ENCODE results near the gene C3. TPM values are rescaled to one million over a fixed set of nuclear protein-coding genes. Genes with fewer than 3 reads are reported as not detected.

Gene C3
- total and polyA plus RNA-seq, 2 donors from 2014 or later = 452 to 3,831 TPM

DNA sequence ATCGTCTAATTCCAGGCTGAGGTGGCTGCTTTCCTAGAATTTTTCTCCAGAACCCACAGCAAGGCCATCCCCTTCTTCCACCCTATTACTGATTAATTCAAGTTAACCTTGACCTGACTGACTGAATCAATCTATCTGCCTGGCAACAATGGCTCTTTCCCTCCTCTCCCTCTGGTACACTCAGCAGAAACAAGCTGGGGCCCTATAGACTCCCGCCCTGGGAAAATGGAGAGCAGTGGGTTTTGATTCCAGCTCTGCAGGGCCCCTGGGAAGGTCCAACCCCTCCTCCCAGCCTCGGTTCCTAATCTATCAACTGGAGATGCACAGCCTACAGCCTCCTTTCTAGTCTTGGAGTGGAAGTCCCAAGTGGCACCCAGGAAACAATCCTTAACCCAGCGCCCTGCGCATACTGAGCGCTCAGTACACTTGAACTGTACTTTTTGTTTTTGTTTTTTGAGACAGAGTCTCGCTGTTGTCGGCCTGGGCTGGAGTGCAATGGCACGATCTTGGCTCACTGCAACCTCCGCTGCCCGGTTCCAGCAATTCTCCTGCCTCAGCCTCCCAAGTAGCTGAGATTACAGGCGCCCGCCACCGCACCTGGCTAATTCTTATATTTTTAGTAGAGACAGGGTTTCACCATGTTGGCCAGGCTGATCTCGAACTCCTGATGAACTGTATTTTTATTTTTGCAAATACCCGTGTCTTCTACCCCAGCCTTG lies 5.2 kb upstream of the C3 start:
- Histone ChIP-seq H3K27ac (ENCODE audit: low read depth in 2 of 2, low read length in 2 of 2) (peak overlapping the region in 1 of 2 donors; percentile 41), H3K4me3 (ENCODE audit: low read length in 3 of 3) (no peak overlapping the region), H3K36me3 (ENCODE audit: control insufficient read depth in 2 of 3, insufficient read depth in 3 of 3, low read length in 3 of 3) (no peaks in the 10 kb centered on the region), H3K27me3 (ENCODE audit: control insufficient read depth, insufficient read depth, low read length) (no peaks in the 10 kb centered on the region), H3K9ac (ENCODE audit: low read length in 3 of 3) (no peak overlapping the region), H3K4me1 (ENCODE audit: control insufficient read depth in 2 of 3, insufficient read depth in 2 of 3, low read depth in 1 of 3, low read length in 3 of 3) (peaks cover 0 to 5% (median 2%) of the 10 kb centered on the region in 3 donors), H3K9me3 (ENCODE audit: control insufficient read depth in 2 of 3, insufficient read depth in 1 of 3, low read length in 3 of 3) (no peaks in the 10 kb centered on the region)
- intact Hi-C loops (cut with DNase I) = no loop called here
- TF ChIP-seq, protein P1, sequence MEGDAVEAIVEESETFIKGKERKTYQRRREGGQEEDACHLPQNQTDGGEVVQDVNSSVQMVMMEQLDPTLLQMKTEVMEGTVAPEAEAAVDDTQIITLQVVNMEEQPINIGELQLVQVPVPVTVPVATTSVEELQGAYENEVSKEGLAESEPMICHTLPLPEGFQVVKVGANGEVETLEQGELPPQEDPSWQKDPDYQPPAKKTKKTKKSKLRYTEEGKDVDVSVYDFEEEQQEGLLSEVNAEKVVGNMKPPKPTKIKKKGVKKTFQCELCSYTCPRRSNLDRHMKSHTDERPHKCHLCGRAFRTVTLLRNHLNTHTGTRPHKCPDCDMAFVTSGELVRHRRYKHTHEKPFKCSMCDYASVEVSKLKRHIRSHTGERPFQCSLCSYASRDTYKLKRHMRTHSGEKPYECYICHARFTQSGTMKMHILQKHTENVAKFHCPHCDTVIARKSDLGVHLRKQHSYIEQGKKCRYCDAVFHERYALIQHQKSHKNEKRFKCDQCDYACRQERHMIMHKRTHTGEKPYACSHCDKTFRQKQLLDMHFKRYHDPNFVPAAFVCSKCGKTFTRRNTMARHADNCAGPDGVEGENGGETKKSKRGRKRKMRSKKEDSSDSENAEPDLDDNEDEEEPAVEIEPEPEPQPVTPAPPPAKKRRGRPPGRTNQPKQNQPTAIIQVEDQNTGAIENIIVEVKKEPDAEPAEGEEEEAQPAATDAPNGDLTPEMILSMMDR (IDR thresholded peaks at IDR 0.05; ENCODE audit: borderline replicate concordance, extremely low read depth, insufficient read depth) = no peak
- DNase-seq (peak in 2 of 5 donors; percentile 50 to 54), FAIRE-seq (no peak)

DNA sequence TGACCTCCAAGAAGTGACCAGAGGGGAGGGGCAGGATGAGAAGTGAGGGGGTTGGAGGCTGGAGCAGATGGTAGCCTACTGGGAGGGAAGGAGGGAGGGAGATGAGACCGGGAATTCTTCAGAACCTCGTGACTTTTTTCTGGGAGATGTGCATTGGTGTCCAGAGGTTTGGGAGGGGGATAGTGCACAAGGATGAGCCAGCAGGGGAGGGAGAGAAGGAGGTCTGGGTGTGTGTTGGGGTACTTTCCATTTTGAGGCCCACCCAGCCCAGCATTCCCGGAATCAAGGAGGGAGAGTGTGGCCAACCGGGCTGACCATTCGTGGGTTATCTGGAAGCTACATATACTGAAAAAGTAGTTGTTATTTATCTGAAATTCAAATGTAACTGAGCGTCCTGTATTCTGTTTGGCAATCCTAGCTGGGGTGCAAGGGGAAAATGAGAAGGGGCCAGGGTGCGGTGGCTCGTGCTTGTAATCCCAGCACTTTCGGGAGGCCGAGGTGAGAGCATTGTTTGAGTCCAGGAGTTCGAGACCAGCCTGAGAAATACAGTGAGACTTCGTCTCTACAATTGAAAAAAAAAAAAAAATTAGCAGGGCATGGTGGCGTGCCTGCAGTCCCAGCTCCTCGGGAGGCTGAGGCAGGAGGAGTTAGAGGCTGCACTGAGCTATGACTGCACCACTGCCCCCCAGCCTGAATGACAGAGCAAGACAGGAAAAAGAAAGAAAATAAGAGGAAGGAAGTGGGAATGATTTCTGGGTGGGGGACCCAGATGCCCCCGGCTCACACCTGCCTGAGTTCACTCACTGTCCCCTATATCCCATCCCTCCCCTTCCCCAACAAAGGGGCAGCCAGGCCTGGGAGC lies 4.4 kb upstream of the C3 start:
- H3K9ac ChIP-seq (ENCODE audit: low read length in 3 of 3) = no peak overlapping the region
- intact Hi-C loops (cut with DNase I) = no loop called here
- no peaks in the 10 kb centered on the region for H3K27me3 ChIP-seq (ENCODE audit: control insufficient read depth, insufficient read depth, low read length)
- peaks cover 0 to 5% (median 2%) of the 10 kb centered on the region in 3 donors for H3K4me1 ChIP-seq (ENCODE audit: control insufficient read depth in 2 of 3, insufficient read depth in 2 of 3, low read depth in 1 of 3, low read length in 3 of 3)
- H3K36me3 ChIP-seq (ENCODE audit: control insufficient read depth in 2 of 3, insufficient read depth in 3 of 3, low read length in 3 of 3) = no peaks in the 10 kb centered on the region
- FAIRE-seq (no peak), DNase-seq (peak in 1 of 5 donors; percentile 43)
- TF ChIP-seq, protein P1 (IDR thresholded peaks at IDR 0.05; ENCODE audit: borderline replicate concordance, extremely low read depth, insufficient read depth) = no peak
- H3K4me3 ChIP-seq (ENCODE audit: low read length in 3 of 3) = no peak overlapping the region
- peak overlapping the region in 1 of 2 donors; percentile 41 for H3K27ac ChIP-seq (ENCODE audit: low read depth in 2 of 2, low read length in 2 of 2)
- H3K9me3 ChIP-seq (ENCODE audit: control insufficient read depth in 2 of 3, insufficient read depth in 1 of 3, low read length in 3 of 3) = no peaks in the 10 kb centered on the region

DNA sequence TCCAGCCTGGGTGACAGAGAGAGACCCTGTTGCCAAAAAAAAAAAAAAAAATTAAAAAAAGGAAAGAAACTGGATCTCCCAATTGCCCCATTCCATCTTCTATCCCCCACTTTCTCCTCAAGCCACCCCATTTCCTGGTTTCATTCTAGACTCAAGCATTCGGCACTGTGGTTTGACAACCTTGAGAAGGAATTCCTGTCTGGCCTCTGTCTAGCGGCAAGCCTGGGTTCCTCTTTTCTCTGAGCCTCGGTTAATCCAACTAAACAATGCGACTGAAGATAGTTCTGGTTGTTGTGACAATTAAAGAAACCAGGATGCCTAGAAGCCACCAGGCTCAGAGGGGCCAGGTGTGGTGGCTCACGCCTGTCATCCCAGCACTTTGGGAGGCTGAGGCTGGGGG lies 3.3 kb upstream of the C3 start:
- TF ChIP-seq, protein P1 (IDR thresholded peaks at IDR 0.05; ENCODE audit: borderline replicate concordance, extremely low read depth, insufficient read depth) = no peak
- H3K27me3 ChIP-seq (ENCODE audit: control insufficient read depth, insufficient read depth, low read length) = no peaks in the 10 kb centered on the region
- intact Hi-C loops (cut with DNase I) = no loop called here
- H3K9ac ChIP-seq (ENCODE audit: low read length in 3 of 3) = no peak overlapping the region
- H3K9me3 ChIP-seq (ENCODE audit: control insufficient read depth in 2 of 3, insufficient read depth in 1 of 3, low read length in 3 of 3) = no peaks in the 10 kb centered on the region
- H3K4me1 ChIP-seq (ENCODE audit: control insufficient read depth in 2 of 3, insufficient read depth in 2 of 3, low read depth in 1 of 3, low read length in 3 of 3) = peaks cover 0 to 5% (median 2%) of the 10 kb centered on the region in 3 donors
- H3K27ac ChIP-seq (ENCODE audit: low read depth in 2 of 2, low read length in 2 of 2) = no peak overlapping the region
- DNase-seq = peak in 1 of 5 donors; percentile 46
- no peak overlapping the region for H3K4me3 ChIP-seq (ENCODE audit: low read length in 3 of 3)
- H3K36me3 ChIP-seq (ENCODE audit: control insufficient read depth in 2 of 3, insufficient read depth in 3 of 3, low read length in 3 of 3) = no peaks in the 10 kb centered on the region
- FAIRE-seq = no peak

Data from kidney (tissue), 14 donors.